Mesenchymal stem cell (in vitro differentiated cells and primary cell): ENCODE measurements around the gene VPS26C.

Experiments used
- DNase-seq: peaks from one replicate; pipeline ENCODE4 v3.0.0-alpha.2; 2013
- H2AFZ ChIP-seq: one replicate; pipeline ENCODE4 v1.6.1; 2013; ENCODE audit warnings: low read depth, mild to moderate bottlenecking, control low read depth, inconsistent platforms, low read length, moderate library complexity
- H2AK5ac ChIP-seq: 2 replicates; pipeline ENCODE4 v1.6.1; 2013; ENCODE audit warnings: low read length, moderate library complexity, mild to moderate bottlenecking, inconsistent platforms; ENCODE audit not compliant: severe bottlenecking
- H2BK120ac ChIP-seq: one replicate; pipeline ENCODE4 v1.6.1; 2013; ENCODE audit warnings: low read depth, mild to moderate bottlenecking, inconsistent platforms, low read length, moderate library complexity
- H2BK12ac ChIP-seq, 2 experiments: one replicate each; pipeline ENCODE4 v1.6.1; 2013; ENCODE audit warnings: inconsistent platforms in 2 of 2, low read length in 2 of 2, mild to moderate bottlenecking in 2 of 2, moderate library complexity in 2 of 2, control low read depth in 1 of 2
- H2BK15ac ChIP-seq: one replicate; pipeline ENCODE4 v1.6.1; 2013; ENCODE audit warnings: mild to moderate bottlenecking, low read depth, inconsistent platforms; ENCODE audit not compliant: poor library complexity, severe bottlenecking
- H2BK5ac ChIP-seq: 2 replicates; pipeline ENCODE4 v1.6.1; 2013; ENCODE audit warnings: low read depth, mild to moderate bottlenecking, low read length, control low read depth, inconsistent platforms; ENCODE audit not compliant: poor library complexity, severe bottlenecking
- H3K14ac ChIP-seq, 2 experiments: one replicate each; pipeline ENCODE4 v1.6.1; 2013; ENCODE audit warnings: inconsistent platforms in 2 of 2, low read length in 2 of 2, control low read depth in 1 of 2, mild to moderate bottlenecking in 1 of 2, moderate library complexity in 1 of 2
- H3K18ac ChIP-seq, 2 experiments: one replicate each; pipeline ENCODE4 v1.6.1; 2013; ENCODE audit warnings: inconsistent platforms in 2 of 2, low read length in 2 of 2, control low read depth in 1 of 2, low read depth in 1 of 2, mild to moderate bottlenecking in 1 of 2
- H3K23ac ChIP-seq, 2 experiments: one replicate each; pipeline ENCODE4 v1.6.1; 2013; ENCODE audit warnings: inconsistent platforms in 2 of 2, low read length in 2 of 2, mild to moderate bottlenecking in 2 of 2, moderate library complexity in 2 of 2, control low read depth in 1 of 2
- H3K27ac ChIP-seq: 2 replicates; pipeline ENCODE4 v1.5.1; 2013; ENCODE audit warnings: mild to moderate bottlenecking, moderate library complexity, low read length, control low read depth, inconsistent platforms; ENCODE audit not compliant: poor library complexity, severe bottlenecking
- H3K27me3 ChIP-seq, 2 experiments: 2 replicates each; pipeline versions ENCODE4 v1.6.1 to v1.7.0; 2013; ENCODE audit warnings: low read length in 2 of 2, mild to moderate bottlenecking in 2 of 2, moderate library complexity in 2 of 2, control low read depth in 1 of 2, inconsistent platforms in 1 of 2; ENCODE audit not compliant: control insufficient read depth in 1 of 2, insufficient read depth in 1 of 2
- H3K36me3 ChIP-seq, 2 experiments: 2 replicates each; pipeline versions ENCODE4 v1.6.1 to v1.7.0; 2013; ENCODE audit warnings: low read length in 2 of 2, control low read depth in 1 of 2, inconsistent platforms in 1 of 2, low read depth in 1 of 2, mild to moderate bottlenecking in 1 of 2; ENCODE audit not compliant: insufficient read depth in 2 of 2, control insufficient read depth in 1 of 2
- H3K4ac ChIP-seq, 2 experiments: one replicate each; pipeline ENCODE4 v1.6.1; 2013; ENCODE audit warnings: inconsistent platforms in 2 of 2, low read length in 2 of 2, mild to moderate bottlenecking in 2 of 2, moderate library complexity in 2 of 2, control low read depth in 1 of 2, low read depth in 1 of 2
- H3K4me1 ChIP-seq: 2 replicates; pipeline ENCODE4 v1.6.1; 2013; ENCODE audit warnings: low read depth, low read length, control low read depth; ENCODE audit not compliant: control insufficient read depth, insufficient read depth
- H3K4me2 ChIP-seq: 2 replicates; pipeline ENCODE4 v1.6.1; 2013; ENCODE audit warnings: low read length, mild to moderate bottlenecking, inconsistent platforms; ENCODE audit not compliant: poor library complexity, severe bottlenecking
- H3K4me3 ChIP-seq, 2 experiments: 2 replicates each; pipeline versions ENCODE4 v1.5.1 to v1.7.0; 2013; ENCODE audit warnings: low read length in 2 of 2, mild to moderate bottlenecking in 2 of 2, control low read depth in 1 of 2, low read depth in 1 of 2; ENCODE audit not compliant: insufficient read depth in 1 of 2
- H3K79me1 ChIP-seq: replicated peaks from 2 replicates; pipeline ENCODE4 v1.6.1; 2013; ENCODE audit warnings: mild to moderate bottlenecking, control low read depth, low read length, inconsistent platforms; ENCODE audit not compliant: poor library complexity, severe bottlenecking
- H3K9ac ChIP-seq: 2 replicates; pipeline ENCODE4 v1.7.0; 2013; ENCODE audit warnings: mild to moderate bottlenecking, low read length, moderate library complexity
- H3K9me3 ChIP-seq: 2 replicates; pipeline ENCODE4 v1.7.0; 2013; ENCODE audit warnings: mild to moderate bottlenecking, low read length; ENCODE audit not compliant: control insufficient read depth
- H4K8ac ChIP-seq: one replicate; pipeline ENCODE4 v1.6.1; 2013; ENCODE audit warnings: inconsistent platforms, mild to moderate bottlenecking, low read length, moderate library complexity
- H4K91ac ChIP-seq: one replicate; pipeline ENCODE4 v1.6.1; 2013; ENCODE audit warnings: mild to moderate bottlenecking, low read length, inconsistent platforms
- WGBS: methylation state at CpG from one replicate; pipeline ENCODE4 v1.1.7; 2013; ENCODE audit warnings: mixed read lengths; 5-methylcytosine and 5-hydroxymethylcytosine counted together

VPS26C gene

DNA sequence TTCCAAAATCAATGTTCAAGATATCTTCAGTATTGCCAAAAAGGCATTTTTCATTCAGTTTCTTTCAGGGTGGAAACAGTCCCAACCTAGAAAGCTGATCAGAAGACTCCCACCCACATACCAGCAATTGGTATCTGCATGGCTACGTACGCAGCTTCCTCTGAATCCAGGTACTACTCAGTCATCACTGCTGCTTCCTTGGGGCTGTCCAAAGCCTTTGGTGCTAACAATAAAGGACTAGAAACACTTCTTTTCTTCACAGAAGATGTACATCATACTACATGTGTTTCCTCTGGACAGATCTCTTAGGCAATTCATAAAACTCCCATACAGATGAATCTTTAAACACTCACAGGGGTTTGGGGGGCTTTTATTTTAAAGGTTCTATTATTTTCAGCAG lies 29.8 kb downstream of the VPS26C start:
- Histone ChIP-seq H3K4ac (no peak overlapping the region), H3K9me3 (no peaks in the 10 kb centered on the region), H3K14ac (no peak overlapping the region), H2BK5ac (no peak overlapping the region), H3K27ac (no peak overlapping the region), H4K91ac (no peak overlapping the region), H2BK15ac (no peak overlapping the region), H3K23ac (no peak overlapping the region), H3K18ac (no peak overlapping the region), H3K4me3 (no peak overlapping the region), H2AFZ (no peak overlapping the region), H3K27me3 (no peaks in the 10 kb centered on the region), H2AK5ac (no peak overlapping the region), H3K9ac (no peak overlapping the region), H2BK120ac (no peak overlapping the region), H3K36me3 (peaks cover 30 to 82% of the 10 kb centered on the region in 2 experiments), H3K4me1 (no peaks in the 10 kb centered on the region), H3K4me2 (no peak overlapping the region), H4K8ac (no peak overlapping the region), H2BK12ac (no peak overlapping the region), H3K79me1 (peaks cover 31% of the 10 kb centered on the region)
- 99% methylated on average over 2 of the region's 2 CpGs for WGBS
- no peak for DNase-seq

DNA sequence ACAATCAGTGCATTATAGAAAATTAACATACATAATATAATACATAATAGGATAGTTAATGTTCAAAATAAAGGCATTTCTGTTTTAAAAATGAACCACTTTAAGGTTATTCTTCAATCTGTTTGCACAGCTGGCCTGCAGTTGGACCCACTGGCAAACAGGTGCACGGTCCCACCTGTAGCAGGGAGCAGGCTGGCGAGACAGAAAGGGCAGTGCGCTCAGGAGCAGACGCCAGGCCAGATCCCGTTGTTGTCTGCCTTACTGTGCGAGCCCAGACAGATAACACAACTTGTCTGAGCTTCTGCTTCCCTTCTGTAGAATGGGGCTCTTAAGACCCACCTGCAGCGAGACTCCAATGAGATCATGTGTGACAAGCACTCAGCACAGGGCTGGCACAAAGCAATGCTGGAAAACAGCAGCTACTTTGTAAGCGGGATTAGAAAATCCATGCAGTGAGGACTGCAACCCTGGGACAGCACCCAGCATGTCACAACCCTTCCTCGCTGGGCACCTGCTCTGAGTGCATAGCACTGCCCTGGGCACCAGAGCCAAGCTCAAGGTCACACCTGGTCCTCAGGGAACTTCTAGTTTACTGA lies 33.5 kb downstream of the VPS26C start:
- Histone ChIP-seq H3K27ac (no peak overlapping the region), H4K91ac (no peak overlapping the region), H3K9ac (no peak overlapping the region), H3K4ac (no peak overlapping the region), H3K23ac (no peak overlapping the region), H2BK120ac (no peak overlapping the region), H3K27me3 (no peaks in the 10 kb centered on the region), H3K9me3 (no peaks in the 10 kb centered on the region), H3K36me3 (peaks cover 49 to 93% of the 10 kb centered on the region in 2 experiments), H2BK5ac (no peak overlapping the region), H3K4me3 (no peak overlapping the region), H3K4me1 (no peaks in the 10 kb centered on the region), H4K8ac (no peak overlapping the region), H3K4me2 (no peak overlapping the region), H3K18ac (no peak overlapping the region), H3K14ac (no peak overlapping the region), H2BK15ac (no peak overlapping the region), H3K79me1 (peaks cover 38% of the 10 kb centered on the region), H2BK12ac (no peak overlapping the region), H2AFZ (no peak overlapping the region), H2AK5ac (no peak overlapping the region)
- WGBS: 98% methylated on average over 9 of the region's 9 CpGs
- DNase-seq: no peak

GRCh38 chr21:37232274-37233018 lies 34.7 kb downstream of the VPS26C start:
- WGBS: 96% methylated on average over 19 of the region's 19 CpGs
- no peaks in the 10 kb centered on the region for H3K4me1 ChIP-seq
- no peaks in the 10 kb centered on the region for H3K9me3 ChIP-seq
- H3K79me1 ChIP-seq: peaks cover 34% of the 10 kb centered on the region
- no peak for DNase-seq
- H3K36me3 ChIP-seq: peaks cover 58 to 93% of the 10 kb centered on the region in 2 experiments
- H2AK5ac ChIP-seq: no peak overlapping the region
- no peak overlapping the region for H3K23ac ChIP-seq
- no peak overlapping the region for H3K4me2 ChIP-seq
- no peak overlapping the region for H3K9ac ChIP-seq
- no peak overlapping the region for H2BK15ac ChIP-seq
- no peak overlapping the region for H3K14ac ChIP-seq
- no peak overlapping the region for H2BK5ac ChIP-seq
- no peak overlapping the region for H3K18ac ChIP-seq
- no peak overlapping the region for H4K91ac ChIP-seq
- no peak overlapping the region for H2BK12ac ChIP-seq
- H2AFZ ChIP-seq: no peak overlapping the region
- no peak overlapping the region for H4K8ac ChIP-seq
- no peak overlapping the region for H2BK120ac ChIP-seq
- no peak overlapping the region for H3K4me3 ChIP-seq
- no peak overlapping the region for H3K4ac ChIP-seq
- H3K27me3 ChIP-seq: no peaks in the 10 kb centered on the region
- H3K27ac ChIP-seq: no peak overlapping the region

DNA sequence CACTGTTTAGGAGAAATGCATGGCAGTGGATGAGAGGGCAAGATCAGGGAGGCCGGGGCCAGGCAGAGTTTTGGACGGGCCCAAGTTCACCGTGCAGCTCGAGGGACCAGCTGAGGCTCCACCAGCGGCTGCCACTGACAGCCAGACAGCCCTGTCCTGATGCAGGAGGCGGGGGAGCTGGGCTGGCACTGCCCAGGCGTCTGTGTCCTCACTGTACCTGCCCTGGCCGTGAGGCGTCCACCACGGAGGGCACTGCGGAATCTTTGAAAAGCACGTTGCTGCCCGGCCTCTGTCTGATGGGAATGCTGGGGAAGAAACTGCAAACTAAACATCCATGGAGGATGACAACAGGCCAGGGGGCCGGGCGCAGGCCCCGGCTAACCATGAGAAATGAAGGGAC lies 35.5 kb downstream of the VPS26C start:
- H3K9ac ChIP-seq: no peak overlapping the region
- H2AK5ac ChIP-seq: no peak overlapping the region
- H3K36me3 ChIP-seq: peaks cover 63 to 93% of the 10 kb centered on the region in 2 experiments
- H2BK120ac ChIP-seq: no peak overlapping the region
- no peak overlapping the region for H3K18ac ChIP-seq
- H2BK5ac ChIP-seq: no peak overlapping the region
- no peak overlapping the region for H2BK12ac ChIP-seq
- H3K23ac ChIP-seq: no peak overlapping the region
- H3K4me1 ChIP-seq: no peaks in the 10 kb centered on the region
- no peak overlapping the region for H2AFZ ChIP-seq
- no peak overlapping the region for H2BK15ac ChIP-seq
- no peaks in the 10 kb centered on the region for H3K9me3 ChIP-seq
- H3K27ac ChIP-seq: no peak overlapping the region
- 98% methylated on average over 16 of the region's 16 CpGs for WGBS
- no peak for DNase-seq
- no peak overlapping the region for H3K4me3 ChIP-seq
- H4K8ac ChIP-seq: no peak overlapping the region
- H4K91ac ChIP-seq: no peak overlapping the region
- no peak overlapping the region for H3K4ac ChIP-seq
- H3K27me3 ChIP-seq: no peaks in the 10 kb centered on the region
- H3K14ac ChIP-seq: no peak overlapping the region
- peaks cover 31% of the 10 kb centered on the region for H3K79me1 ChIP-seq
- H3K4me2 ChIP-seq: no peak overlapping the region
